Dermis blood vessel endothelial cell (primary cell): Measurements from ENCODE around the gene ARMCX2. TPM values are rescaled to one million over a fixed set of nuclear protein-coding genes. Genes with fewer than 3 reads are reported as not detected.

Source experiments
- total RNA-seq: library from RNA; depleted of rRNA; stranded (reverse); fragments of >200 nt; gene quantifications from 2 replicates; pipeline ENCODE4 v1.2.3, GENCODE V29; 2014

ARMCX2 gene
- total RNA-seq, 1 donor from 2014 or later = 62.5 TPM

Other genes with a start within 250 kb of the ARMCX2 start
- 5.1 and 6.9 TPM in 2 replicates for gene ARMCX4, start 174.4 kb downstream of the ARMCX2 start, total RNA-seq
- 38.3 and 46.1 TPM in 2 replicates for gene ARMCX1, start 109.3 kb downstream of the ARMCX2 start, total RNA-seq
- 39.2 and 42.0 TPM in 2 replicates for gene ARMCX6, start 41.9 kb downstream of the ARMCX2 start, total RNA-seq
- 62.9 and 73.5 TPM in 2 replicates for gene ARMCX3, start 36.7 kb downstream of the ARMCX2 start, total RNA-seq